Body of pancreas (tissue), 4 donors: Measurements from ENCODE around the gene EMC8.

Source experiments
- POLR2A ChIP-seq, 3 donors: fragments of 450-650 bp; IDR thresholded peaks; one replicate each; pipeline ENCODE4 v1.6.1; 2016; ENCODE audit warnings: antibody characterized with exemption in 3 of 3, mild to moderate bottlenecking in 2 of 3
- TF ChIP-seq, protein P1 (sequence below), 7 experiments: fragments of 450-650 bp in 4 of 7; fragments of 200-600 bp in 3 of 7; sonication (generic) in 3 of 7; IDR thresholded peaks; one replicate each; pipeline ENCODE4 v1.5.1; 2016 to 2019; ENCODE audit warnings: antibody characterized with exemption in 7 of 7

DNA sequence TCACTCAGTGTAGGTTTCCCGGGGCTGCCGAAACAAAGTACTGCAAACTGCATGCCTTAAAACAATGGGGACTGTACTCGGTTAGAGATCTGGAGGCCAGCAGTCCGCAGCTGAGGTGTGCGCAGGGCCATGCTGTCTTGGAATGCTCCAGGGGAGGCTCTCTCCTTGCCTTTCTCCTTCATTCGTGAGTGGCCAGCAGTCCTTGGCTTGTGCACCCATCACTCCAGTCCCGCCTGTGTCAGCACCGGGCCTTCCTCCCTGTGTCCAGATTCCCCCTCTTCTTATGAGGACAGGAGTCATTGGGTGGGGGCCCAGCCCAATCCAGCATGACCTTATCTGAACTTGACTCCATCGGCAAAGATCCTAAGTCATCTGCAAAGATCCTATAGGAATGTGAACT is 43.5 kb upstream of the EMC8 start:
- TF ChIP-seq, protein P1, sequence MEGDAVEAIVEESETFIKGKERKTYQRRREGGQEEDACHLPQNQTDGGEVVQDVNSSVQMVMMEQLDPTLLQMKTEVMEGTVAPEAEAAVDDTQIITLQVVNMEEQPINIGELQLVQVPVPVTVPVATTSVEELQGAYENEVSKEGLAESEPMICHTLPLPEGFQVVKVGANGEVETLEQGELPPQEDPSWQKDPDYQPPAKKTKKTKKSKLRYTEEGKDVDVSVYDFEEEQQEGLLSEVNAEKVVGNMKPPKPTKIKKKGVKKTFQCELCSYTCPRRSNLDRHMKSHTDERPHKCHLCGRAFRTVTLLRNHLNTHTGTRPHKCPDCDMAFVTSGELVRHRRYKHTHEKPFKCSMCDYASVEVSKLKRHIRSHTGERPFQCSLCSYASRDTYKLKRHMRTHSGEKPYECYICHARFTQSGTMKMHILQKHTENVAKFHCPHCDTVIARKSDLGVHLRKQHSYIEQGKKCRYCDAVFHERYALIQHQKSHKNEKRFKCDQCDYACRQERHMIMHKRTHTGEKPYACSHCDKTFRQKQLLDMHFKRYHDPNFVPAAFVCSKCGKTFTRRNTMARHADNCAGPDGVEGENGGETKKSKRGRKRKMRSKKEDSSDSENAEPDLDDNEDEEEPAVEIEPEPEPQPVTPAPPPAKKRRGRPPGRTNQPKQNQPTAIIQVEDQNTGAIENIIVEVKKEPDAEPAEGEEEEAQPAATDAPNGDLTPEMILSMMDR (IDR thresholded peaks at IDR 0.05), result no peak
- no peak for TF ChIP-seq POLR2A (IDR thresholded peaks at IDR 0.05)
